A549 (cell line): ENCODE measurements around the gene UNC13B. TPM values are rescaled to one million over a fixed set of nuclear protein-coding genes. Genes with fewer than 3 reads are reported as not detected.
"Not testable (repeated sequence)": the region's sequence is repeated elsewhere in the genome, so short reads cannot be mapped to it uniquely, and the experiment has no call there.

Experiments
- ATAC-seq, 2 experiments: fragments of 200-7000 bp in 1 of 2; fragments of >200 bp in 1 of 2; cut with Nextera tagmentation in 1 of 2; cut with Tn5 transposase in 1 of 2; 3 replicates each; pipeline versions ENCODE4 v1.8.0 to v1.9.1; 2018 to 2020; ENCODE audit warnings: mild to moderate bottlenecking in 1 of 2, moderate library complexity in 1 of 2
- CTCF ChIA-PET: fragments of 300-600 bp; sonication (Branson Sonifier 250); formaldehyde crosslinking; extraction: SDS; loops from one replicate; lab custom pipeline; 2021; ENCODE audit warnings: antibody characterized with exemption, inconsistent platforms; lab: Yijun Ruan, JAX
- POLR2A ChIA-PET: fragments of 350-600 bp; formaldehyde crosslinking; extraction: SDS; loops from one replicate; lab custom pipeline; 2021; ENCODE audit warnings: antibody characterized with exemption, inconsistent platforms; lab: Yijun Ruan, JAX
- DNase-seq, 2 experiments: peaks; one replicate each; pipeline versions ENCODE4 v3.0.0 to v3.0.0-alpha.2; 2011 to 2016; ENCODE audit warnings: low read depth in 1 of 2, low spot score in 1 of 2
- FAIRE-seq: peaks from 2 replicates; lab custom pipeline; 2011; peaks lifted over from hg19 to GRCh38; lab: Jason Lieb, UNC
- H3K27ac ChIP-seq, 2 experiments: fragments of >200 bp; sonication (Bioruptor Twin); formaldehyde crosslinking; 3 replicates each; pipeline ENCODE4 v1.5.1; 2016 to 2017
- H3K4me1 ChIP-seq: fragments of >200 bp; sonication (Bioruptor Twin); formaldehyde crosslinking; 3 replicates; pipeline ENCODE4 v1.6.1; 2016
- H3K4me2 ChIP-seq: fragments of >200 bp; sonication (Bioruptor Twin); formaldehyde crosslinking; 3 replicates; pipeline ENCODE4 v1.6.1; 2016
- H3K4me3 ChIP-seq: fragments of >200 bp; sonication (Bioruptor Twin); formaldehyde crosslinking; 3 replicates; pipeline ENCODE4 v1.5.1; 2016
- H3K9me3 ChIP-seq: fragments of >200 bp; sonication (Bioruptor Twin); formaldehyde crosslinking; 3 replicates; pipeline ENCODE4 v1.6.1; 2016
- CBX8 ChIP-seq: fragments of 200-600 bp; sonication (generic); IDR thresholded peaks from 2 replicates; pipeline ENCODE4 v1.6.1; 2016
- CHD4 ChIP-seq: fragments of 200-600 bp; sonication (generic); IDR thresholded peaks from 2 replicates; pipeline ENCODE4 v1.6.1; 2016; ENCODE audit warnings: antibody characterized with exemption, mild to moderate bottlenecking, borderline replicate concordance
- ESRRA ChIP-seq: fragments of 150-350 bp; IDR thresholded peaks from 2 replicates; pipeline ENCODE4 v1.6.1; 2014; ENCODE audit warnings: mild to moderate bottlenecking, low read length, borderline replicate concordance
- FOSL2 ChIP-seq, 2 experiments: fragments of 450-650 bp in 1 of 2; fragments of >200 bp in 1 of 2; sonication (Bioruptor Twin) in 1 of 2; formaldehyde crosslinking; IDR thresholded peaks; 2 replicates each; pipeline versions ENCODE4 v1.5.0 to v1.6.1; 2016 to 2020; ENCODE audit warnings: mild to moderate bottlenecking in 1 of 2, moderate library complexity in 1 of 2
- HEYL ChIP-seq: fragments of 250-450 bp; sonication (Bioruptor Pico); IDR thresholded peaks from 2 replicates; pipeline ENCODE4 v1.8.0; 2021; ENCODE audit warnings: mild to moderate bottlenecking, moderate library complexity
- HOXB13 ChIP-seq: fragments of 250-450 bp; sonication (Bioruptor Pico); IDR thresholded peaks from 2 replicates; pipeline ENCODE4 v1.5.0; 2020; ENCODE audit warnings: low read depth, mild to moderate bottlenecking, moderate library complexity
- JUNB ChIP-seq: fragments of >200 bp; sonication (Bioruptor Twin); formaldehyde crosslinking; IDR thresholded peaks from 2 replicates; pipeline ENCODE4 v1.6.1; 2016
- KDM5A ChIP-seq: fragments of 200-600 bp; sonication (generic); IDR thresholded peaks from 2 replicates; pipeline ENCODE4 v1.6.1; 2016; ENCODE audit warnings: antibody characterized with exemption, mild to moderate bottlenecking
- RAD21 ChIP-seq, 2 experiments: fragments of >200 bp in 1 of 2; sonication (Bioruptor Twin) in 1 of 2; formaldehyde crosslinking in 1 of 2; IDR thresholded peaks in 1 of 2; conservative IDR thresholded peaks in 1 of 2; 2 replicates in 1 of 2; 3 replicates in 1 of 2; pipeline ENCODE4 v1.6.1; 2012 to 2018; ENCODE audit warnings: inconsistent platforms in 1 of 2
- RARB ChIP-seq: fragments of 250-450 bp; sonication (Bioruptor Pico); IDR thresholded peaks from 2 replicates; pipeline ENCODE4 v1.8.0; 2021; ENCODE audit warnings: mild to moderate bottlenecking, moderate library complexity
- RCOR1 ChIP-seq: fragments of 150-350 bp; IDR thresholded peaks from 2 replicates; pipeline ENCODE4 v1.6.1; 2014; ENCODE audit warnings: antibody characterized with exemption, low read length, low read depth
- ZC3H11A ChIP-seq: fragments of 450-650 bp; IDR thresholded peaks from 2 replicates; pipeline ENCODE4 v1.6.1; 2014; ENCODE audit warnings: antibody characterized with exemption, mild to moderate bottlenecking
- WGBS: methylation state at CpG from one replicate; pipeline ENCODE4 v1.1.6; 2017; ENCODE audit errors: missing lambda C conversion rate; 5-methylcytosine and 5-hydroxymethylcytosine counted together
- polyA plus RNA-seq, 4 experiments: library from polyadenylated mRNA; depleted of rRNA in 3 of 4; stranded (reverse); fragments of >200 nt; fragmentation: RNase III in 1 of 4; extraction: RNeasy Plus Mini Kit Qiagen cat#74134 plus additional on column Dnase treatment in 1 of 4; gene quantifications; 2 replicates in 3 of 4; 3 replicates in 1 of 4; pipeline ENCODE4 v1.2.3, GENCODE V29; 2011 to 2017
- TF ChIP-seq, protein P1 (sequence below): fragments of 450-650 bp; IDR thresholded peaks from 2 replicates; pipeline ENCODE4 v1.6.1; 2014; ENCODE audit warnings: antibody characterized with exemption
- TF ChIP-seq, protein P2 (sequence below): IDR thresholded peaks from 2 replicates; pipeline ENCODE4 v1.6.1; 2012
- TF ChIP-seq, protein P3 (sequence below): fragments of 150-350 bp; IDR thresholded peaks from 2 replicates; pipeline ENCODE4 v1.6.1; 2014; ENCODE audit warnings: low read depth, mild to moderate bottlenecking, low read length

The UNC13B gene
- polyA plus RNA-seq, 2 of the 4 experiments (the other 2 are of a cell fraction) = 9.9 to 17.8 TPM

DNA sequence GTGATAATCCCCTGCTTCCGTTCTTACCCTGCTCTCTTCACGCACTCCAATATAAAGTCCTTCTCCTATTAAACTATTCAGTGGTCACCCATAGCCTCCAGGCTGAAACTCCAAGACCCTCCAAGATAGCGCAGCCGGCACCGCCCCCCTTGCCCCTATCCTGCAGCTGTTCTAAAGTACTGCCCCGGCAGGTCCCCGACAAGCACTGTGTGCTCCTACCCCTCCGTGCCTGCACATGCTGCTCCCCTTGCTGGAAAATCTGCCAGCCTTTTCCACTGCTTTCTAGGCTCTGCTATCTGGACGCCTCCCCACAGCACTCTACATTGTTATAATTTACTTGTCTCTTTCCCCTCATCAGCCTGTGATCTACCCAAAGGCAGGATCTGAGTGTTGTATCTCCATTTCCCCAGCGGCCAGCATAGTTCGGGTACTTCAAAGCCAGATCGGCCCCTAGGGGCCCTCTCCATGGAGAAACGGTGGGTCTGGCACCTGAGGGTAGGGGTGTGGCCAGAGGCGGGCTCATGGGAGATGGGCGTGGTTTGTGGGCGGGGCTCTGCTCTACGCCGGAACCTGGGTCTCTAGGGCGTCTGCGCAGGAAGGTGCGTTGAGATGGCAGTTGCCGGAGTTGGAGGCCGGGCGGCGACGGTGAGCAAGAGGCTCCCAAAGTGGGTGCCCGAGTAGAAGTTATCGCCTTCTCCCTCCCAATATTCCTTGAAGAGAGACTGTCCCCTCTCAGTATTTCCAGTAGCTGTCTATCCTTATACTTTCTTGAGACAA is 244.6 kb downstream of the UNC13B start (continued):
- TF ChIP-seq CHD4 = no peak
- TF ChIP-seq RAD21 (conservative IDR thresholded peaks at IDR 0.05 in 1 of 2, IDR thresholded peaks at IDR 0.05 in 1 of 2) = no peak

GRCh38 chr9:35407846-35408245 is 246.0 kb downstream of the UNC13B start:
- 69% methylated on average over 3 of the region's 3 CpGs for WGBS
- CTCF ChIA-PET = no interaction called here
- Histone ChIP-seq H3K27ac (no peak overlapping the region), H3K4me3 (no peak overlapping the region), H3K9me3 (no peaks in the 10 kb centered on the region), H3K4me2 (no peak overlapping the region), H3K4me1 (no peaks in the 10 kb centered on the region)
- no peak for FAIRE-seq
- POLR2A ChIA-PET = no interaction called here
- ATAC-seq = no peak
- no peak for TF ChIP-seq ESRRA
- TF ChIP-seq KDM5A = no peak
- TF ChIP-seq HOXB13 (CRISPR knock-in tag) = no peak
- TF ChIP-seq, protein P1, sequence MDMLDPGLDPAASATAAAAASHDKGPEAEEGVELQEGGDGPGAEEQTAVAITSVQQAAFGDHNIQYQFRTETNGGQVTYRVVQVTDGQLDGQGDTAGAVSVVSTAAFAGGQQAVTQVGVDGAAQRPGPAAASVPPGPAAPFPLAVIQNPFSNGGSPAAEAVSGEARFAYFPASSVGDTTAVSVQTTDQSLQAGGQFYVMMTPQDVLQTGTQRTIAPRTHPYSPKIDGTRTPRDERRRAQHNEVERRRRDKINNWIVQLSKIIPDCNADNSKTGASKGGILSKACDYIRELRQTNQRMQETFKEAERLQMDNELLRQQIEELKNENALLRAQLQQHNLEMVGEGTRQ = no peak
- no peak for DNase-seq

DNA sequence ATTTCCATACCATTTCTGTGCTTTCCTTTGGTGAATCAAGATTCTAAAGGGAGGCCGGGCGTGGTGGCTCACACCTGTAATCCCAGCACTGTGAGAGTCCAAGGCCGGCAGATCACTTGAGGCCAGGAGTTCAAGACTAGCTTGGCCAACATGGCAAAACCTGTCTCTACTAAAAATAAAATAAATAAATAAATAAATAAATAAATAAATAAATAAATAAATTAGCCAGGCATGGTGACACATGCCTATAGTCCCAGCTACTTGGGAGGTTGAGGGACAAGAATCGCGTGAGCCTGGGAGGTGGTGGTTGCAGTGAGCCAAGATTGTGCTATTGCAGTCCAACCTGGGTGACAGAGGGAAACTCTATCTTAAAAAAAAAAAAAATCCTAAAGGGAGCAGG is 247.6 kb downstream of the UNC13B start:
- H3K4me2 ChIP-seq, ATAC-seq, FAIRE-seq, DNase-seq, POLR2A ChIA-PET, H3K9me3 ChIP-seq, H3K27ac ChIP-seq, H3K4me1 ChIP-seq: not testable (repeated sequence)
- CTCF ChIA-PET = interaction anchor here (0.7 to 1.2 kb wide), 2 partner anchors 8 to 47 kb away, joined by 3 to 4 read pairs; no protein-coding TSS in a partner anchor
- 90% methylated on average over 5 of the region's 5 CpGs for WGBS
- TF ChIP-seq ZC3H11A = peak; percentile 85
- TF ChIP-seq, all 56 proteins: peak for 1; not testable (repeated sequence) for 55
- H3K4me3 ChIP-seq = not testable (repeated sequence)

DNA sequence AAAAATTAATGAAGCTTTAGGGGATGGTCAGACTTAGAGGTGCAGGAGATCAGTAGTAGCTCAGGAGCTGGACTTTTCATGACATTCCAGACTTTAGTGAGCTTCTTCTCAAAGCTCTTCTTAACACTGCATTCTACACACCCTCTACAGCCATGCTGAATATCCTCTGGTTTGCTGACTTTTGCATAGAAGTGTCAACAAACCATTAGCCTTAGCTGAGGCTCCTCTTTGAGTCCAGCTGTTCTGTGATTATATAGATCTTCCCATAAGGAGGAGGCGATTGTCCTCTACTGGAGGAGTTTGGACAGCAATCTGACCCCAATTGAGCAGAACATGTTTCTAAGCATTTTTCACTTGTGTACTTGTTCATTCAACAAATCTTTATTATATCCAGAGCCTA is 253.1 kb downstream of the UNC13B start:
- H3K4me2 ChIP-seq = no peak overlapping the region
- TF ChIP-seq JUNB = no peak
- TF ChIP-seq, all 56 proteins: peak for 0
- DNase-seq (no peak), ATAC-seq (no peak), FAIRE-seq (no peak)
- H3K9me3 ChIP-seq = 0 out of 3 replicates have a peak, but pooled peaks cover 8% of the 10 kb centered on the region
- no peak overlapping the region for H3K27ac ChIP-seq
- 57% methylated on average over 1 of the region's 1 CpG for WGBS
- H3K4me1 ChIP-seq = no peaks in the 10 kb centered on the region
- POLR2A ChIA-PET = no interaction called here
- H3K4me3 ChIP-seq = no peak overlapping the region
- CTCF ChIA-PET = interaction anchor here (0.9 to 1.2 kb wide), 2 partner anchors 21 to 295 kb away, joined by 3 to 5 read pairs; no protein-coding TSS in a partner anchor

- 0 out of 3 replicates have a peak, but pooled peaks cover 8% of the 10 kb centered on the region for H3K9me3 ChIP-seq
- WGBS = 73% methylated on average over 6 of the region's 6 CpGs
- no peak for FAIRE-seq
- ATAC-seq = peak; percentile 47 to 71; a peak in 4 of 6 replicates
- no peaks in the 10 kb centered on the region for H3K4me1 ChIP-seq
- no peak for DNase-seq
- TF ChIP-seq HEYL (CRISPR knock-in tag) (no peak), FOSL2 (IDR thresholded peaks at IDR 0.05) (no peak), FOSL2 (CRISPR knock-in tag; IDR thresholded peaks at IDR 0.05) (no peak), RARB (CRISPR knock-in tag) (no peak), JUNB (no peak), CBX8 (no peak), RCOR1 (no peak)
- TF ChIP-seq, protein P2, sequence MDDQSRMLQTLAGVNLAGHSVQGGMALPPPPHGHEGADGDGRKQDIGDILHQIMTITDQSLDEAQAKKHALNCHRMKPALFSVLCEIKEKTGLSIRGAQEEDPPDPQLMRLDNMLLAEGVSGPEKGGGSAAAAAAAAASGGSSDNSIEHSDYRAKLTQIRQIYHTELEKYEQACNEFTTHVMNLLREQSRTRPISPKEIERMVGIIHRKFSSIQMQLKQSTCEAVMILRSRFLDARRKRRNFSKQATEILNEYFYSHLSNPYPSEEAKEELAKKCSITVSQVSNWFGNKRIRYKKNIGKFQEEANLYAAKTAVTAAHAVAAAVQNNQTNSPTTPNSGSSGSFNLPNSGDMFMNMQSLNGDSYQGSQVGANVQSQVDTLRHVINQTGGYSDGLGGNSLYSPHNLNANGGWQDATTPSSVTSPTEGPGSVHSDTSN = no peak
- TF ChIP-seq, protein P3, sequence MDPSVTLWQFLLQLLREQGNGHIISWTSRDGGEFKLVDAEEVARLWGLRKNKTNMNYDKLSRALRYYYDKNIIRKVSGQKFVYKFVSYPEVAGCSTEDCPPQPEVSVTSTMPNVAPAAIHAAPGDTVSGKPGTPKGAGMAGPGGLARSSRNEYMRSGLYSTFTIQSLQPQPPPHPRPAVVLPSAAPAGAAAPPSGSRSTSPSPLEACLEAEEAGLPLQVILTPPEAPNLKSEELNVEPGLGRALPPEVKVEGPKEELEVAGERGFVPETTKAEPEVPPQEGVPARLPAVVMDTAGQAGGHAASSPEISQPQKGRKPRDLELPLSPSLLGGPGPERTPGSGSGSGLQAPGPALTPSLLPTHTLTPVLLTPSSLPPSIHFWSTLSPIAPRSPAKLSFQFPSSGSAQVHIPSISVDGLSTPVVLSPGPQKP = no peak
- H3K4me2 ChIP-seq = no peak overlapping the region
- H3K4me3 ChIP-seq = no peak overlapping the region
- POLR2A ChIA-PET = no interaction called here
- H3K27ac ChIP-seq = no peak overlapping the region
- CTCF ChIA-PET = interaction anchor here (0.9 to 1.7 kb wide), 6 partner anchors 10 to 296 kb away, joined by 3 to 6 read pairs (median 4); no protein-coding TSS in a partner anchor
Observed at GRCh38 chr9:35415402-35416097, 253.7 kb downstream of the UNC13B start.
